H1 (cell line): ENCODE measurements around the gene ABHD15. TPM values are rescaled to one million over a fixed set of nuclear protein-coding genes. Genes with fewer than 3 reads are reported as not detected.

Experiments used
- CTCF ChIA-PET: fragments of 300-600 bp; sonication (Branson Sonifier 250); formaldehyde crosslinking; loops from one replicate; lab custom pipeline; 2021; ENCODE audit not compliant: partially characterized antibody; lab: Charles Lee
- POLR2A ChIA-PET: fragments of 300-600 bp; sonication (Branson Sonifier 250); formaldehyde crosslinking; loops from one replicate; lab custom pipeline; 2021; ENCODE audit warnings: inconsistent platforms; ENCODE audit not compliant: partially characterized antibody; lab: Charles Lee
- DNase-seq, 2 experiments: peaks; one replicate each; pipeline versions ENCODE4 v3.0.0 to v3.0.0-alpha.2; 2010 to 2022; ENCODE audit warnings: low spot score in 2 of 2, low read depth in 1 of 2, mixed read lengths in 1 of 2
- FAIRE-seq: peaks from 2 replicates; lab custom pipeline; 2011; peaks lifted over from hg19 to GRCh38; lab: Jason Lieb, UNC
- H2AFZ ChIP-seq: 2 replicates; pipeline ENCODE4 v1.8.1; 2012; ENCODE audit warnings: low read length, inconsistent platforms
- H2AK5ac ChIP-seq: 2 replicates; pipeline ENCODE4 v1.6.1; 2013; ENCODE audit warnings: low read depth, low read length
- H2BK120ac ChIP-seq: replicated peaks from 2 replicates; pipeline ENCODE3; 2013; ENCODE audit warnings: low read depth, low read length, inconsistent platforms
- H2BK12ac ChIP-seq: 2 replicates; pipeline ENCODE4 v1.6.1; 2013; ENCODE audit warnings: low read depth, low read length
- H2BK15ac ChIP-seq: 2 replicates; pipeline ENCODE4 v1.6.1; 2013; ENCODE audit warnings: low read length
- H2BK20ac ChIP-seq: 2 replicates; pipeline ENCODE4 v1.6.1; 2013; ENCODE audit warnings: low read length
- H2BK5ac ChIP-seq: 2 replicates; pipeline ENCODE4 v1.6.1; 2013; ENCODE audit warnings: low read depth, low read length
- H3K14ac ChIP-seq: 2 replicates; pipeline ENCODE4 v1.6.1; 2013; ENCODE audit warnings: inconsistent platforms; ENCODE audit not compliant: insufficient read length
- H3K18ac ChIP-seq: 2 replicates; pipeline ENCODE4 v1.6.1; 2013; ENCODE audit warnings: low read length; ENCODE audit errors: extremely low read depth
- H3K23ac ChIP-seq: 2 replicates; pipeline ENCODE4 v1.6.1; 2013; ENCODE audit warnings: inconsistent platforms; ENCODE audit not compliant: insufficient read length
- H3K23me2 ChIP-seq: 2 replicates; pipeline ENCODE4 v1.6.1; 2013; ENCODE audit warnings: low read depth, low read length
- H3K27ac ChIP-seq: 2 replicates; pipeline ENCODE4 v1.6.1; 2011; ENCODE audit warnings: low read depth, low read length, inconsistent platforms
- H3K27me3 ChIP-seq, 4 experiments: replicated peaks in 1 of 4; 1 replicate in 1 of 4; 2 replicates in 3 of 4; pipeline versions ENCODE4 v1.6.1 to v1.8.1; 2011 to 2013; ENCODE audit warnings: low read length in 3 of 4, mild to moderate bottlenecking in 3 of 4, inconsistent platforms in 2 of 4, mixed read lengths in 2 of 4, moderate library complexity in 1 of 4; ENCODE audit not compliant: control insufficient read depth in 3 of 4, insufficient read depth in 3 of 4; ENCODE audit errors: extremely low read depth in 1 of 4
- H3K36me3 ChIP-seq, 4 experiments: 2 replicates each; pipeline versions ENCODE4 v1.6.1 to v1.8.1; 2011 to 2013; ENCODE audit warnings: mild to moderate bottlenecking in 4 of 4, low read length in 3 of 4, moderate library complexity in 2 of 4, control low read depth in 1 of 4, inconsistent platforms in 1 of 4; ENCODE audit not compliant: insufficient read depth in 4 of 4, control insufficient read depth in 2 of 4
- H3K4ac ChIP-seq: replicated peaks from 2 replicates; pipeline ENCODE3; 2013; ENCODE audit warnings: low read length, low read depth, mixed read lengths, inconsistent platforms; ENCODE audit not compliant: insufficient read length
- H3K4me1 ChIP-seq, 4 experiments: replicated peaks in 1 of 4; 1 replicate in 1 of 4; 2 replicates in 3 of 4; pipeline versions ENCODE4 v1.6.1 to v1.8.1; 2011 to 2013; ENCODE audit warnings: low read length in 3 of 4, inconsistent platforms in 2 of 4, mixed read lengths in 1 of 4; ENCODE audit not compliant: insufficient read depth in 4 of 4, control insufficient read depth in 3 of 4
- H3K4me2 ChIP-seq, 2 experiments: 2 replicates each; pipeline versions ENCODE4 v1.6.1 to v1.8.1; 2011 to 2013; ENCODE audit warnings: low read depth in 2 of 2, low read length in 2 of 2, control low read depth in 1 of 2, inconsistent platforms in 1 of 2, mild to moderate bottlenecking in 1 of 2; ENCODE audit not compliant: insufficient read depth in 1 of 2
- H3K4me3 ChIP-seq, 4 experiments: fragments of 200-600, 300-600 bp in 1 of 4; sonication (generic), shearing (Covaris generic), sonication (Bioruptor Twin) in 1 of 4; 2 replicates each; pipeline versions ENCODE4 v1.5.1 to v1.8.1; 2011 to 2016; ENCODE audit warnings: low read length in 4 of 4, low read depth in 3 of 4, control low read depth in 2 of 4, inconsistent platforms in 2 of 4, mild to moderate bottlenecking in 2 of 4, mixed read lengths in 1 of 4, moderate library complexity in 1 of 4; ENCODE audit not compliant: insufficient read depth in 2 of 4; ENCODE audit errors: extremely low read depth in 1 of 4
- H3K56ac ChIP-seq: replicated peaks from 2 replicates; pipeline ENCODE3; 2013; ENCODE audit warnings: low read depth, mild to moderate bottlenecking, mixed read lengths, low read length, inconsistent platforms; ENCODE audit not compliant: insufficient read length
- H3K79me1 ChIP-seq: 2 replicates; pipeline ENCODE4 v1.6.1; 2013; ENCODE audit warnings: low read depth, low read length, control low read depth
- H3K79me2 ChIP-seq, 2 experiments: 2 replicates each; pipeline versions ENCODE4 v1.6.1 to v1.8.1; 2012 to 2013; ENCODE audit warnings: low read length in 2 of 2, mild to moderate bottlenecking in 2 of 2, inconsistent platforms in 1 of 2; ENCODE audit not compliant: insufficient read depth in 2 of 2, control insufficient read depth in 1 of 2
- H3K9ac ChIP-seq, 4 experiments: replicated peaks in 1 of 4; 1 replicate in 1 of 4; 2 replicates in 3 of 4; pipeline versions ENCODE4 v1.6.1 to v1.8.1; 2011 to 2013; ENCODE audit warnings: low read depth in 3 of 4, low read length in 3 of 4, control low read depth in 2 of 4, mild to moderate bottlenecking in 2 of 4, moderate library complexity in 2 of 4, inconsistent platforms in 1 of 4; ENCODE audit errors: extremely low read depth in 1 of 4
- H3K9me3 ChIP-seq, 2 experiments: 2 replicates each; pipeline versions ENCODE4 v1.6.1 to v1.8.1; 2012 to 2013; ENCODE audit warnings: mild to moderate bottlenecking in 2 of 2, moderate library complexity in 2 of 2, control low read depth in 1 of 2, inconsistent platforms in 1 of 2, low read depth in 1 of 2, low read length in 1 of 2, mixed read lengths in 1 of 2; ENCODE audit not compliant: insufficient read depth in 2 of 2
- H4K20me1 ChIP-seq, 2 experiments: replicated peaks in 1 of 2; 2 replicates each; pipeline versions ENCODE3 to v1.8.1; 2011 to 2013; ENCODE audit warnings: inconsistent platforms in 2 of 2, low read length in 2 of 2, mild to moderate bottlenecking in 1 of 2; ENCODE audit not compliant: insufficient read depth in 2 of 2, control insufficient read depth in 1 of 2
- H4K5ac ChIP-seq: 2 replicates; pipeline ENCODE4 v1.6.1; 2013; ENCODE audit warnings: low read length, low read depth, mixed read lengths, inconsistent platforms; ENCODE audit not compliant: insufficient read length
- H4K8ac ChIP-seq: 2 replicates; pipeline ENCODE4 v1.8.0; 2013; ENCODE audit warnings: mild to moderate bottlenecking, moderate library complexity, low read length, inconsistent platforms; ENCODE audit not compliant: insufficient read depth; ENCODE audit errors: extremely low read depth
- H4K91ac ChIP-seq: replicated peaks from 2 replicates; pipeline ENCODE3; 2013; ENCODE audit warnings: low read length, mixed read lengths, inconsistent platforms; ENCODE audit not compliant: insufficient read length
- CBX5 ChIP-seq: fragments of 300-800, 300-1000 bp; sonication (generic); IDR thresholded peaks from 2 replicates; pipeline ENCODE4 v1.7.1; 2016; ENCODE audit warnings: antibody characterized with exemption, low read length, low read depth
- KDM1A ChIP-seq: fragments of 200-600, 300-600 bp; sonication (generic); IDR thresholded peaks from 2 replicates; pipeline ENCODE4 v1.7.1; 2016; ENCODE audit warnings: mild to moderate bottlenecking, low read length, borderline replicate concordance
- KDM5A ChIP-seq: fragments of 200-600 bp; IDR thresholded peaks from 2 replicates; pipeline ENCODE4 v1.7.1; 2012; ENCODE audit warnings: mild to moderate bottlenecking, low read length, inconsistent platforms, mixed read lengths
- MAFK ChIP-seq: IDR thresholded peaks from 2 replicates; pipeline ENCODE4 v1.6.1; 2012; ENCODE audit warnings: low read depth, mild to moderate bottlenecking, improper control_type of control experiment, low read length
- PHF8 ChIP-seq: fragments of 200-600 bp; sonication (generic); conservative IDR thresholded peaks from 2 replicates; pipeline ENCODE4 v1.7.1; 2012; ENCODE audit warnings: low read depth, mild to moderate bottlenecking, inconsistent platforms, low read length, moderate library complexity
- SP2 ChIP-seq: IDR thresholded peaks from 2 replicates; pipeline ENCODE4 v1.6.1; 2012; ENCODE audit warnings: mild to moderate bottlenecking, low read length, inconsistent platforms
- SUZ12 ChIP-seq: fragments of 200-600 bp; sonication (generic); IDR thresholded peaks from 2 replicates; pipeline ENCODE4 v1.6.1; 2012; ENCODE audit warnings: mild to moderate bottlenecking, inconsistent platforms, low read length, moderate library complexity, mixed read lengths
- TAF1 ChIP-seq: IDR thresholded peaks from 2 replicates; pipeline ENCODE4 v1.6.1; 2011; ENCODE audit warnings: mild to moderate bottlenecking, low read depth, low read length
- TBP ChIP-seq: IDR thresholded peaks from 2 replicates; pipeline ENCODE4 v1.6.1; 2011; ENCODE audit warnings: low read depth, low read length, improper control_type of control experiment
- ZNF274 ChIP-seq: IDR thresholded peaks from 2 replicates; pipeline ENCODE4 v1.7.0; 2012; ENCODE audit warnings: low read length, borderline replicate concordance; ENCODE audit errors: extremely low read depth
- WGBS, 2 experiments: shearing (Covaris generic) in 1 of 2; methylation state at CpG; one replicate each; pipeline versions ENCODE4 v1.1.6 to v1.1.7; 2013 to 2015; ENCODE audit warnings: low lambda C conversion rate in 2 of 2, mixed read lengths in 2 of 2, inconsistent platforms in 1 of 2, low coverage in 1 of 2, missing lambda C conversion rate in 1 of 2; ENCODE audit not compliant: insufficient replicate concordance in 2 of 2, insufficient coverage in 1 of 2, insufficient read length in 1 of 2; ENCODE audit errors: extremely low coverage in 1 of 2, missing lambda C conversion rate in 1 of 2; 5-methylcytosine and 5-hydroxymethylcytosine counted together
- polyA plus RNA-seq, 7 experiments: library from polyadenylated mRNA; depleted of rRNA in 3 of 7; stranded (reverse) in 5 of 7; unstranded in 2 of 7; fragments of >200 nt in 5 of 7; fragments of 200-250 nt in 2 of 7; gene quantifications; 1 replicate in 5 of 7; 2 replicates in 1 of 7; 4 replicates in 1 of 7; pipeline versions ENCODE4 v1.2.1 to v1.2.3, GENCODE V29; 2011 to 2013; ENCODE audit warnings: missing spikeins in 2 of 7, mixed read lengths in 2 of 7
- total RNA-seq: library from RNA; stranded (reverse); fragmentation: NEBNext Ultra II Directional; extraction: Animal tissue kit (Norgen Biotek cat#: 25700); gene quantifications from 2 replicates; pipeline ENCODE4 v1.2.1, GENCODE V29; 2021

Gene ABHD15
- total and polyA plus RNA-seq, 2 of the 8 experiments (the other 6 are each of a cell fraction or from before 2014, with no cell fraction given), result 0.88 to 1.7 TPM

DNA sequence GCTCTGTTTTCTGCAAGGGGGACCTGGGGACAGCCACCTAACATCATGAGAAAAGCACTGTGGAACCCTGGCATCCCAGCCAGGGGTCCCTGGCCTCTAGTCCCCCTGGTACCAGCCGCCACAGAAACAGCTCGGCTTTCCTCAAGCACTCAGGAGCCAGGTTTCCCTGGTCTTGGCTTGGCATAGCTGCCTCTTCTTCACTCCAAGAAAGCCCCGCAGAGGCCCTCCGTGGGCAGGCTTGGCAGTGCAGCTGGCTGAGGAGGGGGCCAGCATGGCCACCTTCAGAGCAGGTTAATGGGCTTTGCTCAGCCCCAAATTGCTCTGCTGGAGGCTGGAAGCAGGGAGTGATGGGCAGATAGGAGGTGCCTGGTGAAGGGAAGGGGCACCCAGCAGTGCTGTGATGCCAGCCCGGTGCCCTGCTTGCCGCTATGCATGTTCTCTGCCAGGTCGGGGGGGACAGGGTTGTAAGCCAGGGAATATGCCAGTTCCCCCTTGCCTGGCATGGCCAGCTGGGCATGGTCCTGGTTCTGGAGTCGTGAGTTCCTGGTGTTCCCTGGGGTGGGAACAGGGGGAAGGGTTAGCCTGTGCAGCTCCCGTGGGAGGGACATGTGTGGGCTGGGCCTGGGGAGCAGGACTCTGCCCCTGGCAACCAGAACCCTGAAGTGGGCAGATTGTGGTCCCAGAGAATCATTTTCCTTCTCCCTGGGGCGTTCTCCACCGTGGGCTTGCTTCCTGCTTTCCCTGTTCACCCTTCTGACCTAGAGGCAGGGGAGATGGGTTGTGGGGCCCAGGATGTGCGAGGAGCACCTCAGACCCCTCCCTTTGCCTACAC, 29.3 kb upstream of the ABHD15 start:
- no peak overlapping the region for H3K4me3 ChIP-seq
- CTCF ChIA-PET, result interaction anchor here (1.0 to 8.1 kb wide), 7 partner anchors 13 to 335 kb away, joined by 3 to 74 read pairs (median 4); no protein-coding TSS in a partner anchor
- no peak overlapping the region for H4K5ac ChIP-seq
- H3K27ac ChIP-seq, result no peak overlapping the region
- H3K79me1 ChIP-seq, result peaks cover 9% of the 10 kb centered on the region
- H3K14ac ChIP-seq, result no peak overlapping the region
- H2AK5ac ChIP-seq, result peak overlapping the region; percentile 85; the same call in 1 of the 2 replicates
- peaks cover 18% of the 10 kb centered on the region for H3K23me2 ChIP-seq
- H2BK20ac ChIP-seq, result no peak overlapping the region
- no peaks in the 10 kb centered on the region for H3K27me3 ChIP-seq
- H4K91ac ChIP-seq, result peak overlapping the region; percentile 82
- DNase-seq, result no peak
- no peaks in the 10 kb centered on the region for H3K36me3 ChIP-seq
- H3K23ac ChIP-seq, result no peak overlapping the region
- peaks cover 0 to 40% of the 10 kb centered on the region in 2 experiments; a peak in 2 of 4 replicates for H3K79me2 ChIP-seq
- peaks cover 10 to 48% (median 32%) of the 10 kb centered on the region in 4 experiments for H3K4me1 ChIP-seq
- H3K4ac ChIP-seq, result no peak overlapping the region
- H2BK120ac ChIP-seq, result peak overlapping the region; percentile 26
- peak overlapping the region; percentile 57 to 75; a peak in 3 of 4 replicates for H3K4me2 ChIP-seq
- H4K8ac ChIP-seq, result 0 out of 2 replicates have a peak overlapping the region, but pooled peaks have one; percentile 9
- no peaks in the 10 kb centered on the region for H3K9me3 ChIP-seq
- no peak overlapping the region for H3K56ac ChIP-seq
- FAIRE-seq, result no peak
- peak overlapping the region; percentile 98; the same call in 1 of the 2 replicates for H2BK12ac ChIP-seq
- POLR2A ChIA-PET, result interaction anchor here (0.6 to 1.3 kb wide), 3 partner anchors 11 to 120 kb away, joined by 3 to 4 read pairs (median 3); no protein-coding TSS in a partner anchor
- 0 out of 2 replicates have a peak overlapping the region, but pooled peaks have one; percentile 93 for H2BK5ac ChIP-seq
- 80% methylated on average over 12 of the region's 12 CpGs; no CpG with 5 or more reads in 1 of the 2 experiments for WGBS, 2 experiments
- H4K20me1 ChIP-seq, result peaks cover 0 to 20% of the 10 kb centered on the region in 2 experiments
- H2AFZ ChIP-seq, result no peak overlapping the region
- H3K9ac ChIP-seq, result no peak overlapping the region
- H3K18ac ChIP-seq, result peak overlapping the region; percentile 5; the same call in 1 of the 2 replicates
- H2BK15ac ChIP-seq, result no peak overlapping the region
- TF ChIP-seq TBP, result no peak
- no peak for TF ChIP-seq SP2
- no peak for TF ChIP-seq MAFK
- TF ChIP-seq KDM5A, result no peak
- TF ChIP-seq TAF1, result no peak
- TF ChIP-seq CBX5, result no peak
- TF ChIP-seq ZNF274, result no peak
- TF ChIP-seq PHF8, result no peak
- TF ChIP-seq KDM1A, result no peak
- no peak for TF ChIP-seq SUZ12
